Measurements from ENCODE around the gene KRTAP5-2.

KRTAP5-2 gene

GRCh38 chr11:1570896-1571759, 27.0 kb downstream of the KRTAP5-2 start:
- Histone ChIP-seq H3K9ac (ENCODE audit: low read depth, low read length) (peak overlapping the region; percentile 54), H3K36me3 (ENCODE audit: insufficient read depth, low read length) (no peaks in the 10 kb centered on the region), H3K4me1 (ENCODE audit: insufficient read depth, low read length) (peaks cover 6% of the 10 kb centered on the region; the same call in 1 of the 2 replicates), H3K9me3 (ENCODE audit: control insufficient read depth, insufficient read depth, low read length) (no peaks in the 10 kb centered on the region)

GRCh38 chr11:1570531-1570895, 27.6 kb downstream of the KRTAP5-2 start:
- Histone ChIP-seq H3K9ac (ENCODE audit: low read depth, low read length) (no peak overlapping the region), H3K4me1 (ENCODE audit: insufficient read depth, low read length) (peaks cover 6% of the 10 kb centered on the region; the same call in 1 of the 2 replicates), H3K9me3 (ENCODE audit: control insufficient read depth, insufficient read depth, low read length) (no peaks in the 10 kb centered on the region), H3K36me3 (ENCODE audit: insufficient read depth, low read length) (no peaks in the 10 kb centered on the region)

GRCh38 chr11:1570001-1570453, 28.1 kb downstream of the KRTAP5-2 start:
- Histone ChIP-seq H3K36me3 (ENCODE audit: insufficient read depth, low read length) (no peaks in the 10 kb centered on the region), H3K9me3 (ENCODE audit: control insufficient read depth, insufficient read depth, low read length) (no peaks in the 10 kb centered on the region), H3K9ac (ENCODE audit: low read depth, low read length) (no peak overlapping the region), H3K4me1 (ENCODE audit: insufficient read depth, low read length) (peaks cover 7% of the 10 kb centered on the region; the same call in 1 of the 2 replicates)

- Histone ChIP-seq H3K36me3 (ENCODE audit: insufficient read depth, low read length) (no peaks in the 10 kb centered on the region), H3K9me3 (ENCODE audit: control insufficient read depth, insufficient read depth, low read length) (no peaks in the 10 kb centered on the region), H3K9ac (ENCODE audit: low read depth, low read length) (no peak overlapping the region), H3K4me1 (ENCODE audit: insufficient read depth, low read length) (peaks cover 12% of the 10 kb centered on the region; the same call in 1 of the 2 replicates)
These were observed 28.8 kb downstream of the KRTAP5-2 start for GRCh38 chr11:1569251-1569780.

- peaks cover 18% of the 10 kb centered on the region; the same call in 1 of the 2 replicates for H3K4me1 ChIP-seq (ENCODE audit: insufficient read depth, low read length)
- no peaks in the 10 kb centered on the region for H3K36me3 ChIP-seq (ENCODE audit: insufficient read depth, low read length)
These were observed 29.6 kb downstream of the KRTAP5-2 start for GRCh38 chr11:1568441-1568911.

GRCh38 chr11:1567721-1568100, 30.4 kb downstream of the KRTAP5-2 start:
- no peaks in the 10 kb centered on the region for H3K9me3 ChIP-seq (ENCODE audit: control insufficient read depth, insufficient read depth, low read length)
- H3K4me1 ChIP-seq (ENCODE audit: insufficient read depth, low read length), result peaks cover 18% of the 10 kb centered on the region; the same call in 1 of the 2 replicates
- no peaks in the 10 kb centered on the region for H3K36me3 ChIP-seq (ENCODE audit: insufficient read depth, low read length)
- H3K9ac ChIP-seq (ENCODE audit: low read depth, low read length), result no peak overlapping the region

More at GRCh38 chr11:1568441-1568911, 29.6 kb downstream of the KRTAP5-2 start:
- Histone ChIP-seq H3K9ac (ENCODE audit: low read depth, low read length) (no peak overlapping the region), H3K9me3 (ENCODE audit: control insufficient read depth, insufficient read depth, low read length) (no peaks in the 10 kb centered on the region)

GRCh38 chr11:1567052-1567720, 30.9 kb downstream of the KRTAP5-2 start:
- no peak overlapping the region for H3K9ac ChIP-seq (ENCODE audit: low read depth, low read length)
- H3K4me1 ChIP-seq (ENCODE audit: insufficient read depth, low read length), result peaks cover 18% of the 10 kb centered on the region; the same call in 1 of the 2 replicates
- H3K36me3 ChIP-seq (ENCODE audit: insufficient read depth, low read length), result peaks cover 1% of the 10 kb centered on the region; the same call in 1 of the 2 replicates
- H3K9me3 ChIP-seq (ENCODE audit: control insufficient read depth, insufficient read depth, low read length), result no peaks in the 10 kb centered on the region

GRCh38 chr11:1566381-1567051, 31.6 kb downstream of the KRTAP5-2 start:
- Histone ChIP-seq H3K9me3 (ENCODE audit: control insufficient read depth, insufficient read depth, low read length) (no peaks in the 10 kb centered on the region), H3K4me1 (ENCODE audit: insufficient read depth, low read length) (peaks cover 18% of the 10 kb centered on the region; the same call in 1 of the 2 replicates), H3K36me3 (ENCODE audit: insufficient read depth, low read length) (peaks cover 2% of the 10 kb centered on the region; the same call in 1 of the 2 replicates), H3K9ac (ENCODE audit: low read depth, low read length) (no peak overlapping the region)

GRCh38 chr11:1565904-1566247, 32.2 kb downstream of the KRTAP5-2 start:
- Histone ChIP-seq H3K9me3 (ENCODE audit: control insufficient read depth, insufficient read depth, low read length) (no peaks in the 10 kb centered on the region), H3K36me3 (ENCODE audit: insufficient read depth, low read length) (peaks cover 2% of the 10 kb centered on the region; the same call in 1 of the 2 replicates), H3K4me1 (ENCODE audit: insufficient read depth, low read length) (peaks cover 18% of the 10 kb centered on the region; the same call in 1 of the 2 replicates), H3K9ac (ENCODE audit: low read depth, low read length) (no peak overlapping the region)

- H3K4me1 ChIP-seq (ENCODE audit: insufficient read depth, low read length), result peaks cover 14% of the 10 kb centered on the region; the same call in 1 of the 2 replicates
- H3K36me3 ChIP-seq (ENCODE audit: insufficient read depth, low read length), result peaks cover 2% of the 10 kb centered on the region; the same call in 1 of the 2 replicates
- H3K9me3 ChIP-seq (ENCODE audit: control insufficient read depth, insufficient read depth, low read length), result no peaks in the 10 kb centered on the region
- H3K9ac ChIP-seq (ENCODE audit: low read depth, low read length), result no peak overlapping the region
These were observed 32.8 kb downstream of the KRTAP5-2 start for GRCh38 chr11:1565173-1565903.

GRCh38 chr11:1564535-1565172, 33.4 kb downstream of the KRTAP5-2 start:
- no peak overlapping the region for H3K9ac ChIP-seq (ENCODE audit: low read depth, low read length)
- H3K4me1 ChIP-seq (ENCODE audit: insufficient read depth, low read length), result peaks cover 12% of the 10 kb centered on the region; the same call in 1 of the 2 replicates
- H3K9me3 ChIP-seq (ENCODE audit: control insufficient read depth, insufficient read depth, low read length), result no peaks in the 10 kb centered on the region
- H3K36me3 ChIP-seq (ENCODE audit: insufficient read depth, low read length), result peaks cover 2% of the 10 kb centered on the region; the same call in 1 of the 2 replicates

GRCh38 chr11:1563697-1564534, 34.2 kb downstream of the KRTAP5-2 start:
- Histone ChIP-seq H3K9ac (ENCODE audit: low read depth, low read length) (no peak overlapping the region), H3K36me3 (ENCODE audit: insufficient read depth, low read length) (peaks cover 2% of the 10 kb centered on the region; the same call in 1 of the 2 replicates), H3K9me3 (ENCODE audit: control insufficient read depth, insufficient read depth, low read length) (no peaks in the 10 kb centered on the region), H3K4me1 (ENCODE audit: insufficient read depth, low read length) (peaks cover 12% of the 10 kb centered on the region; the same call in 1 of the 2 replicates)

Data from ES-I3 (cell line).